SK-N-SH treated with all-trans-retinoic acid at 6 μM for 48 hours (cell line): Measurements from ENCODE around the gene CYP46A1.

Experiments
- ATAC-seq: fragments of 200-7000 bp; cut with Tn5 transposase; 3 replicates; pipeline ENCODE4 v1.9.1; 2020; ENCODE audit warnings: mild to moderate bottlenecking, moderate library complexity
- BACH2 ChIP-seq: fragments of 250-450 bp; sonication (Bioruptor Pico); IDR thresholded peaks from 2 replicates; pipeline ENCODE4 v1.9.0; 2021; ENCODE audit warnings: mild to moderate bottlenecking, borderline replicate concordance
- CREB5 ChIP-seq: fragments of 250-450 bp; sonication (Bioruptor Pico); IDR thresholded peaks from 2 replicates; pipeline ENCODE4 v1.5.1; 2020; ENCODE audit warnings: low read depth, mild to moderate bottlenecking, moderate library complexity
- CSDC2 ChIP-seq: fragments of 250-450 bp; sonication (Bioruptor Pico); IDR thresholded peaks from 2 replicates; pipeline ENCODE4 v1.5.0; 2020; ENCODE audit warnings: mild to moderate bottlenecking, moderate library complexity
- CSRNP3 ChIP-seq: fragments of 250-450 bp; sonication (Bioruptor Pico); IDR thresholded peaks from 2 replicates; pipeline ENCODE4 v1.5.1; 2021; ENCODE audit warnings: mild to moderate bottlenecking, moderate library complexity
- ESRRG ChIP-seq: fragments of 250-450 bp; sonication (Bioruptor Pico); IDR thresholded peaks from 2 replicates; pipeline ENCODE4 v1.6.1; 2021; ENCODE audit warnings: mild to moderate bottlenecking
- GLIS3 ChIP-seq: fragments of 250-450 bp; sonication (Bioruptor Pico); IDR thresholded peaks from 2 replicates; pipeline ENCODE4 v1.5.0; 2020; ENCODE audit warnings: mild to moderate bottlenecking, moderate library complexity
- ISL1 ChIP-seq: fragments of 250-450 bp; sonication (Bioruptor Pico); IDR thresholded peaks from 2 replicates; pipeline ENCODE4 v2.1.2; 2022; ENCODE audit warnings: mild to moderate bottlenecking, moderate library complexity
- OSR1 ChIP-seq: fragments of 250-450 bp; sonication (Bioruptor Pico); IDR thresholded peaks from 2 replicates; pipeline ENCODE4 v1.8.0; 2022; ENCODE audit warnings: moderate library complexity, mild to moderate bottlenecking, inconsistent platforms
- PATZ1 ChIP-seq: fragments of 250-450 bp; sonication (Bioruptor Pico); IDR thresholded peaks from 2 replicates; pipeline ENCODE4 v1.8.0; 2020; ENCODE audit warnings: mild to moderate bottlenecking, moderate library complexity, borderline replicate concordance
- POU6F1 ChIP-seq: fragments of 250-450 bp; sonication (Bioruptor Pico); IDR thresholded peaks from 2 replicates; pipeline ENCODE4 v1.8.0; 2021; ENCODE audit warnings: low read depth, mild to moderate bottlenecking, moderate library complexity, borderline replicate concordance
- PPARA ChIP-seq: fragments of 250-450 bp; sonication (Bioruptor Pico); IDR thresholded peaks from 2 replicates; pipeline ENCODE4 v1.5.0; 2020; ENCODE audit warnings: mild to moderate bottlenecking, borderline replicate concordance
- RARB ChIP-seq: fragments of 250-450 bp; sonication (Bioruptor Pico); IDR thresholded peaks from 2 replicates; pipeline ENCODE4 v1.8.0; 2021; ENCODE audit warnings: mild to moderate bottlenecking, moderate library complexity
- SNAI2 ChIP-seq: fragments of 250-450 bp; sonication (Bioruptor Pico); IDR thresholded peaks from 2 replicates; pipeline ENCODE4 v1.5.0; 2020; ENCODE audit warnings: mild to moderate bottlenecking, moderate library complexity
- TCF4 ChIP-seq: fragments of 250-450 bp; sonication (Bioruptor Pico); IDR thresholded peaks from 2 replicates; pipeline ENCODE4 v1.8.0; 2021; ENCODE audit warnings: mild to moderate bottlenecking, moderate library complexity, borderline replicate concordance
- TOX ChIP-seq: fragments of 250-450 bp; sonication (Bioruptor Pico); IDR thresholded peaks from 2 replicates; pipeline ENCODE4 v1.8.0; 2021; ENCODE audit warnings: mild to moderate bottlenecking, moderate library complexity, borderline replicate concordance
- TSHZ2 ChIP-seq: fragments of 250-450 bp; sonication (Bioruptor Pico); IDR thresholded peaks from 2 replicates; pipeline ENCODE4 v1.5.0; 2020; ENCODE audit warnings: mild to moderate bottlenecking, moderate library complexity
- ZC3H10 ChIP-seq: fragments of 250-450 bp; sonication (Bioruptor Pico); IDR thresholded peaks from 2 replicates; pipeline ENCODE4 v1.5.1; 2021; ENCODE audit warnings: mild to moderate bottlenecking, moderate library complexity
- ZFP3 ChIP-seq: fragments of 250-450 bp; sonication (Bioruptor Pico); IDR thresholded peaks from 2 replicates; pipeline ENCODE4 v1.5.0; 2020; ENCODE audit warnings: mild to moderate bottlenecking, moderate library complexity
- ZFP30 ChIP-seq: fragments of 450-650 bp; formaldehyde crosslinking; IDR thresholded peaks from 2 replicates; pipeline ENCODE4 v1.5.0; 2022; ENCODE audit warnings: mild to moderate bottlenecking, moderate library complexity
- ZNF565 ChIP-seq: fragments of 450-650 bp; formaldehyde crosslinking; conservative IDR thresholded peaks from 2 replicates; pipeline ENCODE4 v1.5.0; 2020; ENCODE audit warnings: low read depth, mild to moderate bottlenecking, moderate library complexity
- ZNF70 ChIP-seq: fragments of 450-650 bp; formaldehyde crosslinking; IDR thresholded peaks from 2 replicates; pipeline ENCODE4 v1.5.0; 2020; ENCODE audit warnings: mild to moderate bottlenecking, moderate library complexity
- ZNF8 ChIP-seq: fragments of 450-650 bp; formaldehyde crosslinking; IDR thresholded peaks from 2 replicates; pipeline ENCODE4 v1.5.0; 2020; ENCODE audit warnings: mild to moderate bottlenecking, moderate library complexity

CYP46A1 gene

GRCh38 chr14:99686557-99687283 is 2.6 kb downstream of the CYP46A1 start:
- no peak for ATAC-seq
- TF ChIP-seq PATZ1 (no peak), GLIS3 (CRISPR knock-in tag) (no peak), CSRNP3 (CRISPR knock-in tag) (no peak), ZNF70 (CRISPR knock-in tag) (no peak), RARB (CRISPR knock-in tag) (no peak), CREB5 (CRISPR knock-in tag) (no peak), TSHZ2 (CRISPR knock-in tag) (no peak), ZC3H10 (CRISPR knock-in tag) (no peak), ZFP30 (no peak)

GRCh38 chr14:99687284-99688209 is 3.4 kb downstream of the CYP46A1 start:
- ATAC-seq = no peak
- TF ChIP-seq TOX (no peak), ZC3H10 (CRISPR knock-in tag) (no peak), ZFP30 (no peak), ZNF565 (CRISPR knock-in tag) (no peak), ESRRG (no peak), CSDC2 (no peak), SNAI2 (CRISPR knock-in tag) (no peak), RARB (CRISPR knock-in tag) (no peak), TSHZ2 (CRISPR knock-in tag) (no peak), BACH2 (no peak), ZNF8 (CRISPR knock-in tag) (no peak), ZFP3 (CRISPR knock-in tag) (no peak), TCF4 (CRISPR knock-in tag) (no peak), OSR1 (CRISPR knock-in tag) (no peak)

GRCh38 chr14:99688210-99688581 is 4.1 kb downstream of the CYP46A1 start:
- ATAC-seq = no peak
- TF ChIP-seq BACH2 = no peak
- no peak for TF ChIP-seq POU6F1
- no peak for TF ChIP-seq TOX
- TF ChIP-seq ZNF70 (CRISPR knock-in tag) = no peak
- TF ChIP-seq ZFP30 = no peak
- TF ChIP-seq ISL1 (CRISPR knock-in tag) = no peak
- TF ChIP-seq ZC3H10 (CRISPR knock-in tag) = no peak
- TF ChIP-seq TSHZ2 (CRISPR knock-in tag) = no peak
- no peak for TF ChIP-seq PPARA
